Activated T-cell treated with anti-CD3 and anti-CD28 coated beads, Interleukin-2, amount 50 U/mL, for 1 hour (primary cell): ENCODE measurements around the gene PPP1R9B.
A peak's percentile ranks its signal among the peaks of the same experiment; 100 is the strongest.

ENCODE experiments used
- DNase-seq: peaks from one replicate; pipeline ENCODE4 v3.0.0-alpha.2; 2020

PPP1R9B gene

DNA sequence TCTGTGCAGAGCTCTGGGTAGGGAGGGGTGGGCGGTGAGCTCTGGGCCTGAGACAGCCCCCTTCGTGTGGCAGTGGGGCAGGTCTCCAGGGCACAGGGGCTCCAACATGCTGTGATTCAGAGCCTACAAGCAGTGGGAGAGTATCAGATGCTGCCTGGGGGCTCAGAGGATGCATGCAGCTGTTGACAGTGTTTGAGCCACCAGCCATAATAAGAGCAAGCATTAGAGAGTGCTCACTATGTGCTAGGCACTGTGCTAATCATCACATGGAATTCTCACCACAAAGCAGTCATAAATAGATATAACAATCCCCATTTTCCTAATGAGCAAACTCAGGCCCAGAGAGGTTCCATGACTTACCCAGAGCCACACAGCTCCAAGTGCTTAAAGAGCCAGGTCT, 47.2 kb downstream of the PPP1R9B start:
- no peak for DNase-seq

DNA sequence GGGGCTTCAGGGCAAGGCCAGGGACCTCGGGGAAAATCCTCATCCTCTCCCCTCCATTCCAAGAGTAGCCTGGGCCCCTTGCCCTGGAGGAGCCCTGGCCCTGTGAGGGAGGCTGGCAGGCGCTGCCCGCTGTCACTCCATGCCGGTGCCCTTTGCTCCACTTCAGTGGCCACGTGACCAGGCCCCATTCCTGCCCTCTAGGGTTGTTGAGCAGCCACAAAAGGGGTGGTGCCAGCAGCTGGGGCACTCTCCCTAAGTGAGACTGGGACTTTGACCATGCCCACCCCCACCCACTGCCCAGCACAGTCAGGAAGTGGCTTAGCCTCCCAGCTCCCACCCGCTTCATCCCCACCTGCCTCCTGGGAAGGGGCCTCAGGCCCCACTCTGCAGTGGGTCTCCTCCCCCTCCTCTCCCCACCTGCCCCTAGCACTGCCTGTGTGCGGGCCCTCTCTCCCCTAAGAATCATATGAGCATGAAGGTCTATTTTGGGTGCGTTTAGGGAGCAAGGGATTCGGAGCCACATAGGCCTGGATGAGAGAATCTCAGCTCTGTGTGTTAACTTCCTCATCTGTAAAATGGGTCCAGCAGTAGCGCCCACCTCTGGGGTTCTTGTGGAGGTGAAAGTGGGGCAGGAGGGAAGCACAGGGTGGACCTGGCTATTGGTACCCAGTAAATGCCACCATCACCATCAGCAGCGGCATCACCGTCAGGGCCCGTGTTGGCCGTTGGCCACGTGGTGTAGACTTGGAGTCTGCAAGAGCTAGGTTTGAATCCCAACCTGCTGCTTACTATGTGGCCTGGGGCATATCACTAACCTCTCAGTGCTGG, 48.1 kb downstream of the PPP1R9B start:
- DNase-seq: no peak

DNA sequence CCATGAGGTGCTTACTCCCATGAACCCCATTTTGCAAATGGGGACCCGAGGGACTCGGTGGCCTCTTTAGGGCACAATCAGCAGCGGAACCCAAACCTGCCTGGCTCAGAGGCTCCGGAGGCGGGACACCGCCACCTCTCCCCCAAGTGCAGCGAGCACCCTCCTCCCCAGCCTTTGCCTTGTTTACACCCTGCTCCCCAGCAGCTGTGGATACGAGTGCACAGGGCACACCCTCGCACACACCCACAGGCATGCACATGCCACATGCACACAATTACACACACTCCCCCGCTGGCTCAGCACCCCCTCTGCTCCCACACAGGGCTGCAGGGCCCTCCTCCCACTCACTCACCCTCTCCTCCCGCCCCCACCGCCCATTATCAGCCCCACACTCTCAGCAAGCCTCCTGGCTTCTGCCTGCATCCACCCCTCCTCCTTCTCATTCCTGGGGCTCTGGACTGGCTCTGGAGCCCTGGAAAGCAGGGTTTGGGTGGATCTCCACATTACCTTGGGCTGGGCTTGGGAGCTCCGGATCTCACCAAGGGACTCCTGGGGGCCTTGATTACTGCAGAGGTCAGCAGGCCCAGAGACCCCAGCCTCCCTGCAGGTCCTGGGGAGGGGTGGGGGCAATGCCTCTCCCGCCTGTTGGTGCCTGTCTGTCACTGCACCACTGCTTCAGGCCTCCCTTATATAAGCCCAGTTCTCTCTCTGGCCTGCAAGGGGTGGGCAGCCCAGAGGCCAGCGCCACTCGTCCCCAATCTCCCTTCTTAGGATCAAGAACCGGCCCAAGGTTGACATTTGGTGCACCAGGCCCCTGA, 48.9 kb downstream of the PPP1R9B start:
- no peak for DNase-seq

DNA sequence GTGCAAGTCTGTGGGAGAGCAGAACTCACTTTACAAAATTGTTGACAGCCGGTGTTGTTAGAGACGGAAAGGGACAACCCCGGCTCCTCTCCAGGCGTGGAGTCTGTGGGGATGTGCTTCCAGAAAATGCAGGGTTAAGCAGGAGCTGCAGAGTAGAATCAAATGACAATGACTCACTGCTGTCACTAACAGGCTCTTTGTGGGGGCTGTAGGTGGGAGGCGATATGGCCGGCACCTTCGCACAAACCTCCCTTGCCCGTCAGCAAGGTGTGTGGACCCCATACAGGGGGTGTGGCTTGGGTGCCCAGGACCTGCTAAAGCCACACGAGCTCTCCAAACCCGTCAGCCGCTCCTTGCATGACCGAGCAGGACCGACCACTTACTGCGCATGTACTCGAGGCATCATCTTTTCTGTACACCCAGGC, 49.5 kb downstream of the PPP1R9B start:
- no peak for DNase-seq

GRCh38 chr17:50100480-50100883, 50.0 kb downstream of the PPP1R9B start:
- DNase-seq: no peak

- no peak for DNase-seq
Observed at GRCh38 chr17:50099003-50099402, 51.5 kb downstream of the PPP1R9B start.

- DNase-seq: no peak
Observed at GRCh38 chr17:50098583-50098982, 51.9 kb downstream of the PPP1R9B start.

GRCh38 chr17:50097926-50098325, 52.6 kb downstream of the PPP1R9B start:
- no peak for DNase-seq

DNA sequence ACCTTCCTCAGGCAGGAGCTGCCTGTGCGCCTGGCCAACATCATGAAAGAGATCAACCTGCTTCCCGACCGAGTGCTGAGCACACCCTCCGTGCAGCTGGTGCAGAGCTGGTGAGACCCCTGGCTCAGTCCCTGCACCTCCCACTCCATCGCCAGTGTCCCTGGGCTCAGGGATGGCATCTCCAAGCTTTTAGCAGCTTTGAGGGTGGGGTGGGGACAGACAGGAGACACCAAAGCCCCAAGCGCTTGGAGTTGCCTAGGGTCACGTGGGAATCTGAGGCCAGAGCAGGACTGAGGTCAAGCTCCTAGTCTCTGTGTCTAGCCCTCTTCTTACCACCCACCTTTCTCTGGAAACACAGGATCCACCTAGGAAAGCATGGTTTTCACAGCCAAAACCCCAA, 53.0 kb downstream of the PPP1R9B start:
- no peak for DNase-seq

DNA sequence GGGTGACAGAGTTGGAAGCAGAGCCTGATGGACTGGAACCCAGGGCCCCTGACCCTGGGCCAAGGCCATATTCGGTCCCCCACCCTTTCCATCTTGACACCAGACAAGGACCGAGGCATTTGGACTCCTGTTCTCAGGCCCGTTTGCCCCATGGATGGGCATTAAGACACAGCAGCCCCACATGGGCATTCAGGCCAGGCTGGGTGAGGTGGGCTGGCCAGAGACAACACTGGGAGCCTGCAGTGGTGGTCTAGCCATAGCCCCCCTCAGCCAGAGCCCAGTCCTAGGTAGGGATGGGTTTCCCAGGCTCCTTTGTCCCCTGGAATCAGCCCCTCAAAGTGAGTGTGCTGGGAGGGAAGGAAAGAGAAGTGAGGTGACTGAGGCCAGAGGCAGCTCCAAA, 53.7 kb downstream of the PPP1R9B start:
- DNase-seq: no peak

GRCh38 chr17:50096092-50096491, 54.4 kb downstream of the PPP1R9B start:
- no peak for DNase-seq

- DNase-seq: no peak
Observed at GRCh38 chr17:50095626-50096037, 54.8 kb downstream of the PPP1R9B start.

- DNase-seq: peak; percentile 95
Observed at GRCh38 chr17:50094753-50095619, 55.5 kb downstream of the PPP1R9B start, which contains the start of gene PDK2. TSS of gene PDK2 (plus strand) at chr17:50095351. CDS start at chr17:50095436, 85 bp downstream.

GRCh38 chr17:50094243-50094752, 56.2 kb downstream of the PPP1R9B start:
- DNase-seq: peak; percentile 93

DNA sequence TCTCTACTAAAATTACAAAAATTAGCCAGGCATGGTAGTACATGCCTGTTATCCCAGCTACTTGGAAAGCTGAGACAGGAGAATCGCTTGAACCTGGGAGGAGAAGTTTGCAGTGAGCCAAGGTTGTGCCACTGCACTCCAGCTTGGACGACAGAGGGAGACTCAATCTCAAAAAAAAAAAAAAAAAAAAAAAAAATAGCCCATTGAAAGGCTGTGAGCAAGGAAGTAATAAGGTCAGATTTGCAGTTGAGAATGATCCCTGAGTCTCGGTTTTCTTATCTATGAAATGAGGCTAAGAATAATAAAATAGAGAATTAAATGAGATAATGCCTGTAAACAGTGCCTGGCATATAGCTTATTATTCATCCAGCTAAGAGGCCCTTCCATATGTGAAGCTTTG, 56.7 kb downstream of the PPP1R9B start:
- DNase-seq: no peak

GRCh38 chr17:50093246-50093645, 57.2 kb downstream of the PPP1R9B start:
- no peak for DNase-seq

DNA sequence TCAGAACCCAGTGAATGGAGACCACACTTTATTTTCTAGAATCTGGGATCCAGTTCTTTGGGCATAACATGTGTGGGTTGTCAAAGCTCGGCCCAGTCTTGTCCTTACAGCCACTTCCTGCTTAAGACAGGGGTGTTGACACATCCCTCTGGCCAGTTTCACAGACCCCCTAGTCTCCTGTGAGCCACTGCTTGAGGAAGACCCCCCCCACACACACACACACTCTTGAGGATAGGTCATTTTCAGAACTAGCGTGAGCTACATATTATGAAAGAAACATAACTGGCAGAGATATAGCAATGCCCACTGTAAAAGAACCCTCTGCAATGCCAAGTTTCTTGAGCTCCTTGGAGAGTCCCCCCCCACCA, 58.6 kb downstream of the PPP1R9B start:
- DNase-seq: no peak

GRCh38 chr17:50090971-50091917, 59.2 kb downstream of the PPP1R9B start:
- DNase-seq: no peak

DNA sequence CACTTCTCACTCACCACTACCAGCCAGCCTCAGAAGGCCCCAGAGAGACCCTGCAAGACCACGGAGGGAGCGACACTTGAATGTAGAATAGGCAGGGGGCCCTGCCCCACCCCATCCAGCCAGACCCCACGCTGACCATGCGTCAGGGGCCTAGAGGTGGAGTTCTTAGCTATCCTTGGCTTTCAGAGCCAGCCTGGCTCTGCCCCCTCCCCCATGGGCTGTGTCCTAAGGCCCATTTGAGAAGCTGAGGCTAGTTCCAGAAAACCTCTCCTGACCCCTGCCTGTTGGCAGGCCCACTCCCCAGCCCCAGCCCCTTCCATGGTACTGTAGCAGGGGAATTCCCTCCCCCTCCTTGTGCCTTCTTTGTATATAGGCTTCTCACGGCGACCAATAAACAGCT, 60.4 kb downstream of the PPP1R9B start:
- DNase-seq: no peak

DNA sequence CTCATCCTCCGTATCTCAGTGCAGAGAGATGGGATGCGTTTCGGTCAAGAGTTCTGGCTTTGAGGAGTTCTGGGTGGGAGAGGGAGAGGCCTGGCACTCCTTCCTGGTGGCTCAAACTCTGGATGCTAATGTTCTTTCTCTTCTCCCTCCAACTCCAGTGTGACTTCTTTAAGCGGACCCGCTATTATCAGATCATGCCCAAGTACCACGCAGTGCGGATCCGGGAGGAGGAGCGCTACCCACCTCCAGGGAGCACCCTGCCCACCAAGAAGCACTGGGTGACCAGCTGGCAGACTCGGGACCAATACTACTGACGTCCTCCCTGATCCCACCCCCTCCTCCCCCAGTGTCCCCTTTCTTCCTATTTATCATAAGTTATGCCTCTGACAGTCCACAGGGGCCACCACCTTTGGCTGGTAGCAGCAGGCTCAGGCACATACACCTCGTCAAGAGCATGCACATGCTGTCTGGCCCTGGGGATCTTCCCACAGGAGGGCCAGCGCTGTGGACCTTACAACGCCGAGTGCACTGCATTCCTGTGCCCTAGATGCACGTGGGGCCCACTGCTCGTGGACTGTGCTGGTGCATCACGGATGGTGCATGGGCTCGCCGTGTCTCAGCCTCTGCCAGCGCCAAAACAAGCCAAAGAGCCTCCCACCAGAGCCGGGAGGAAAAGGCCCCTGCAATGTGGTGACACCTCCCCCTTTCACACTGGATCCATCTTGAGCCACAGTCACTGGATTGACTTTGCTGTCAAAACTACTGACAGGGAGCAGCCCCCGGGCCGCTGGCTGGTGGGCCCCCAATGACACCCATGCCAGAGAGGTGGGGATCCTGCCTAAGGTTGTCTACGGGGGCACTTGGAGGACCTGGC, 61.3 kb downstream of the PPP1R9B start:
- DNase-seq: no peak
